SK-N-SH (cell line): ENCODE data around the gene CAGE1. TPM values are rescaled to one million over a fixed set of nuclear protein-coding genes. Genes with fewer than 3 reads are reported as not detected.
A peak's percentile ranks its signal among the peaks of the same experiment; 100 is the strongest.

Source experiments
- CTCF ChIA-PET: fragments of 300-600, 350-600 bp; formaldehyde crosslinking; extraction: SDS; loops from one replicate; lab custom pipeline; 2021; lab: Yijun Ruan, JAX
- POLR2A ChIA-PET: fragments of 350-600 bp; sonication (Branson Sonifier 250); formaldehyde crosslinking; extraction: SDS; loops from one replicate; lab custom pipeline; 2020; ENCODE audit warnings: antibody characterized with exemption, inconsistent platforms; lab: Yijun Ruan, JAX
- DNase-seq: peaks from one replicate; pipeline ENCODE4 v3.0.0; 2012
- H2AFZ ChIP-seq: fragments of 200-600 bp; sonication (generic); 2 replicates; pipeline ENCODE4 v1.8.1; 2016; ENCODE audit warnings: antibody characterized with exemption, mild to moderate bottlenecking, low read depth
- H3F3A ChIP-seq: fragments of 200-600 bp; sonication (generic); replicated peaks from 2 replicates; pipeline ENCODE3; 2016; ENCODE audit warnings: antibody characterized with exemption, mild to moderate bottlenecking; ENCODE audit not compliant: insufficient read depth
- H3K27ac ChIP-seq, 2 experiments: fragments of 200-500 bp in 1 of 2; fragments of 200-600 bp in 1 of 2; sonication (Bioruptor generic) in 1 of 2; sonication (generic), shearing (Covaris generic) in 1 of 2; 2 replicates each; pipeline versions ENCODE4 v1.5.1 to v1.6.1; 2014 to 2016; ENCODE audit warnings: low read depth in 2 of 2, inconsistent platforms in 1 of 2, low read length in 1 of 2, mild to moderate bottlenecking in 1 of 2, mixed read lengths in 1 of 2
- H3K27me3 ChIP-seq: fragments of 200-600 bp; sonication (generic), shearing (Covaris generic); 2 replicates; pipeline ENCODE4 v1.6.1; 2016; ENCODE audit warnings: mixed run types; ENCODE audit not compliant: insufficient read depth
- H3K36me3 ChIP-seq, 2 experiments: fragments of 200-500 bp in 1 of 2; fragments of 200-600 bp in 1 of 2; sonication (Bioruptor generic) in 1 of 2; sonication (generic) in 1 of 2; replicated peaks in 1 of 2; 2 replicates each; pipeline versions ENCODE3 to v1.5.1; 2014 to 2016; ENCODE audit warnings: low read length in 1 of 2, mild to moderate bottlenecking in 1 of 2; ENCODE audit not compliant: insufficient read depth in 2 of 2, control insufficient read depth in 1 of 2
- H3K4me1 ChIP-seq, 2 experiments: fragments of 200-500 bp in 1 of 2; fragments of 200-600 bp in 1 of 2; sonication (Bioruptor generic) in 1 of 2; sonication (generic), shearing (Covaris generic) in 1 of 2; 2 replicates each; pipeline versions ENCODE4 v1.5.1 to v1.6.1; 2014 to 2016; ENCODE audit warnings: low read depth in 1 of 2, low read length in 1 of 2, mixed run types in 1 of 2; ENCODE audit not compliant: insufficient read depth in 2 of 2, control insufficient read depth in 1 of 2
- H3K4me2 ChIP-seq: fragments of 200-600 bp; sonication (generic), shearing (Covaris generic); 2 replicates; pipeline ENCODE4 v1.6.1; 2017; ENCODE audit warnings: mixed run types
- H3K4me3 ChIP-seq, 2 experiments: fragments of 200-500 bp in 1 of 2; fragments of 200-600 bp in 1 of 2; sonication (Bioruptor generic) in 1 of 2; sonication (generic), shearing (Covaris generic) in 1 of 2; 2 replicates each; pipeline versions ENCODE4 v1.5.1 to v1.8.1; 2014 to 2016; ENCODE audit warnings: low read depth in 2 of 2, inconsistent platforms in 1 of 2, low read length in 1 of 2, mild to moderate bottlenecking in 1 of 2, mixed read lengths in 1 of 2, moderate library complexity in 1 of 2
- H3K79me2 ChIP-seq: fragments of 200-600 bp; sonication (generic); 2 replicates; pipeline ENCODE4 v1.8.1; 2017; ENCODE audit warnings: mild to moderate bottlenecking; ENCODE audit not compliant: insufficient read depth
- H3K9ac ChIP-seq: fragments of 200-600 bp; sonication (generic); 2 replicates; pipeline ENCODE4 v1.6.1; 2017; ENCODE audit warnings: mixed run types
- H3K9me2 ChIP-seq: fragments of 200-600 bp; sonication (generic); 2 replicates; pipeline ENCODE4 v1.6.1; 2017; ENCODE audit warnings: mixed run types
- H3K9me3 ChIP-seq: fragments of 200-600 bp; sonication (generic); 2 replicates; pipeline ENCODE4 v1.6.1; 2017; ENCODE audit warnings: mixed run types, mild to moderate bottlenecking, moderate library complexity
- H4K20me1 ChIP-seq: fragments of 200-600 bp; sonication (generic); 2 replicates; pipeline ENCODE4 v1.6.1; 2017; ENCODE audit warnings: mild to moderate bottlenecking, mixed run types; ENCODE audit not compliant: insufficient read depth
- CHD2 ChIP-seq: fragments of 150-350 bp; IDR thresholded peaks from 2 replicates; pipeline ENCODE4 v1.6.1; 2018; ENCODE audit warnings: low read length; ENCODE audit not compliant: partially characterized antibody
- CTCF ChIP-seq: fragments of 200-600 bp; sonication (generic); IDR thresholded peaks from 2 replicates; pipeline ENCODE4 v1.6.1; 2017; ENCODE audit warnings: antibody characterized with exemption, mild to moderate bottlenecking, moderate library complexity
- ELF1 ChIP-seq: IDR thresholded peaks from 2 replicates; pipeline ENCODE4 v1.4.0; 2012
- GABPA ChIP-seq: IDR thresholded peaks from 2 replicates; pipeline ENCODE4 v1.4.0; 2012; ENCODE audit warnings: low read depth, mild to moderate bottlenecking
- IRF3 ChIP-seq: fragments of 150-350 bp; IDR thresholded peaks from 2 replicates; pipeline ENCODE4 v1.6.1; 2016; ENCODE audit warnings: mild to moderate bottlenecking, low read depth, low read length
- MAX ChIP-seq: IDR thresholded peaks from 2 replicates; pipeline ENCODE4 v1.4.0; 2012; ENCODE audit warnings: low read depth
- MXI1 ChIP-seq: IDR thresholded peaks from 2 replicates; pipeline ENCODE4 v1.6.1; 2012; ENCODE audit warnings: mild to moderate bottlenecking, low read depth, low read length, improper control_type of control experiment
- NFIC ChIP-seq: IDR thresholded peaks from 2 replicates; pipeline ENCODE4 v1.4.0; 2012; ENCODE audit warnings: borderline replicate concordance
- NRF1 ChIP-seq: IDR thresholded peaks from 2 replicates; pipeline ENCODE4 v1.6.1; 2012; ENCODE audit warnings: low read depth, mild to moderate bottlenecking, low read length
- POLR2AphosphoS5 ChIP-seq: IDR thresholded peaks from 2 replicates; pipeline ENCODE4 v1.6.1; 2012; ENCODE audit warnings: low read depth, low read length
- RXRA ChIP-seq: IDR thresholded peaks from 2 replicates; pipeline ENCODE4 v1.4.0; 2012; ENCODE audit warnings: low read depth, mild to moderate bottlenecking, borderline replicate concordance
- SIN3A ChIP-seq: IDR thresholded peaks from 2 replicates; pipeline ENCODE4 v1.6.1; 2012; ENCODE audit warnings: low read depth, mild to moderate bottlenecking, low read length, moderate library complexity, borderline replicate concordance
- TAF1 ChIP-seq: IDR thresholded peaks from 2 replicates; pipeline ENCODE4 v1.6.1; 2012; ENCODE audit warnings: low read depth, mild to moderate bottlenecking, low read length, moderate library complexity, borderline replicate concordance
- TEAD4 ChIP-seq: IDR thresholded peaks from 2 replicates; pipeline ENCODE4 v1.4.0; 2012; ENCODE audit warnings: mild to moderate bottlenecking, borderline replicate concordance; ENCODE audit not compliant: insufficient read depth
- USF1 ChIP-seq: IDR thresholded peaks from 2 replicates; pipeline ENCODE4 v1.4.0; 2012; ENCODE audit warnings: low read depth, borderline replicate concordance
- USF2 ChIP-seq: fragments of 150-350 bp; IDR thresholded peaks from 2 replicates; pipeline ENCODE4 v1.6.1; 2017; ENCODE audit warnings: antibody characterized with exemption, low read length, low read depth, borderline replicate concordance
- YY1 ChIP-seq: IDR thresholded peaks from 2 replicates; pipeline ENCODE4 v1.4.0; 2012; ENCODE audit warnings: low read depth, mild to moderate bottlenecking
- ZBTB33 ChIP-seq: IDR thresholded peaks from 2 replicates; pipeline ENCODE4 v1.4.0; 2012; ENCODE audit warnings: low read depth, borderline replicate concordance
- WGBS: methylation state at CpG from one replicate; pipeline ENCODE4 v1.1.6; 2017; ENCODE audit warnings: low lambda C conversion rate; 5-methylcytosine and 5-hydroxymethylcytosine counted together
- polyA plus RNA-seq, 3 experiments: library from polyadenylated mRNA; depleted of rRNA; stranded (reverse); fragments of >200 nt; gene quantifications; 2 replicates each; pipeline ENCODE4 v1.2.3, GENCODE V29; 2012

CAGE1 gene
- polyA plus RNA-seq, 1 of the 3 experiments (the other 2 are of a cell fraction): not detected

- peak within 1 kb of the TSS; percentile 92 for H3K9ac ChIP-seq
- peak within 1 kb of the TSS; percentile 93 for H3K4me2 ChIP-seq
- 3% methylated on average over 31 of the region's 83 CpGs for WGBS
- peak within 1 kb of the TSS; percentile 97 for H2AFZ ChIP-seq
- H3K9me2 ChIP-seq: no peaks in the 10 kb centered on the region
- no peaks in the 10 kb centered on the region for H3K9me3 ChIP-seq
- peaks cover 3% of the 10 kb centered on the region for H3F3A ChIP-seq
- peaks cover 17% of the 10 kb centered on the region; the same call in 1 of the 2 replicates for H4K20me1 ChIP-seq
- peaks cover 19 to 31% of the 10 kb centered on the region in 2 experiments for H3K36me3 ChIP-seq
- ChIA-PET CTCF (interaction anchor here (1.1 to 2.4 kb wide), 3 partner anchors 11 to 77 kb away, joined by 3 to 10 read pairs (median 4); partner anchors contain the start of genes CAGE1 and RIOK1), POLR2A (interaction anchor here (2.4 kb wide), 1 partner anchor 77 kb away, joined by 11 read pairs; the partner anchor contains the start of genes CAGE1 and RIOK1)
- peaks cover 0 to 9% of the 10 kb centered on the region in 2 experiments; a peak in 3 of 4 replicates for H3K4me1 ChIP-seq
- peak; percentile 99 for DNase-seq
- H3K27ac ChIP-seq: peak within 1 kb of the TSS; percentile 89 to 97
- peaks cover 50% of the 10 kb centered on the region for H3K79me2 ChIP-seq
- peak; percentile 99 for TF ChIP-seq CHD2
- TF ChIP-seq GABPA: peak; percentile 58
- TF ChIP-seq USF1: peak; percentile 97
- no peak for TF ChIP-seq TEAD4
- TF ChIP-seq CTCF: no peak
- no peak for TF ChIP-seq RXRA
- peak; percentile 89 for TF ChIP-seq YY1
- TF ChIP-seq IRF3: no peak
- peak; percentile 80 for TF ChIP-seq USF2
- TF ChIP-seq TAF1: peak; percentile 69
- TF ChIP-seq NFIC: no peak; the same call in 1 of the 2 replicates
- peak; percentile 97 for TF ChIP-seq ZBTB33
- TF ChIP-seq SIN3A: peak; percentile 70; the same call in 1 of the 2 replicates
- TF ChIP-seq POLR2AphosphoS5: peak; percentile 82
- TF ChIP-seq ELF1: peak; percentile 74
- TF ChIP-seq MAX: peak; percentile 94
- peak; percentile 52 for TF ChIP-seq NRF1
- peak; percentile 93 for TF ChIP-seq MXI1
- no peaks in the 10 kb centered on the region for H3K27me3 ChIP-seq
- H3K4me3 ChIP-seq: peak within 1 kb of the TSS; percentile 75 to 98
These were observed 76.7 kb downstream of the CAGE1 start, which contains the start of gene SSR1 for GRCh38 chr6:7312616-7313504. Gene SSR1 (minus strand): TSS chr6:7313199. CDS start chr6:7313120, 79 bp downstream.
